CD4-positive, alpha-beta memory T cell (primary cell): ENCODE measurements around the gene SH3TC2. TPM values are rescaled to one million over a fixed set of nuclear protein-coding genes. Genes with fewer than 3 reads are reported as not detected.

Experiments used
- CTCF ChIA-PET: fragments of 350-600 bp; sonication (Branson Sonifier 250); formaldehyde crosslinking; loops from one replicate; lab custom pipeline; 2021; ENCODE audit warnings: inconsistent platforms; ENCODE audit not compliant: partially characterized antibody; lab: Charles Lee
- POLR2A ChIA-PET: fragments of 350-600 bp; sonication (Branson Sonifier 250); formaldehyde crosslinking; loops from one replicate; lab custom pipeline; 2021; ENCODE audit not compliant: partially characterized antibody; lab: Charles Lee
- DNase-seq, 5 donors: peaks; one replicate each; pipeline versions ENCODE4 v3.0.0 to v3.0.0-alpha.2; 2020 to 2022; ENCODE audit warnings: mixed read lengths in 1 of 5
- H3K27ac ChIP-seq: one replicate; pipeline ENCODE4 v1.7.0; 2013; ENCODE audit warnings: low read depth, low read length
- H3K27me3 ChIP-seq: 2 replicates; pipeline ENCODE4 v1.7.0; 2013; ENCODE audit warnings: mild to moderate bottlenecking, low read length, moderate library complexity; ENCODE audit not compliant: insufficient read depth
- H3K36me3 ChIP-seq: 2 replicates; pipeline ENCODE4 v1.7.0; 2013; ENCODE audit warnings: mild to moderate bottlenecking, low read length, moderate library complexity; ENCODE audit not compliant: insufficient read depth
- H3K4me1 ChIP-seq: 2 replicates; pipeline ENCODE4 v1.7.0; 2013; ENCODE audit warnings: mild to moderate bottlenecking, low read length, moderate library complexity; ENCODE audit not compliant: insufficient read depth
- H3K4me3 ChIP-seq, 2 donors: one replicate each; pipeline ENCODE4 v1.7.0; 2013; ENCODE audit warnings: low read length in 2 of 2, mild to moderate bottlenecking in 1 of 2
- H3K9me3 ChIP-seq, 2 donors: one replicate each; pipeline ENCODE4 v1.7.0; 2013; ENCODE audit warnings: low read length in 2 of 2, control low read depth in 1 of 2; ENCODE audit not compliant: control insufficient read depth in 1 of 2
- H3K27ac Mint-ChIP-seq, 7 donors: one replicate each; pipeline ENCODE4 v1.8.0; 2020 to 2021; ENCODE audit warnings: mixed read lengths in 7 of 7, mild to moderate bottlenecking in 6 of 7, inconsistent platforms in 3 of 7, moderate library complexity in 3 of 7
- H3K27me3 Mint-ChIP-seq, 2 donors: one replicate each; pipeline ENCODE4 v1.8.0; 2020 to 2021; ENCODE audit warnings: mixed read lengths in 2 of 2
- H3K36me3 Mint-ChIP-seq, 2 donors: one replicate each; pipeline ENCODE4 v1.8.0; 2020 to 2021; ENCODE audit warnings: mixed read lengths in 2 of 2, inconsistent platforms in 1 of 2, mild to moderate bottlenecking in 1 of 2
- H3K4me1 Mint-ChIP-seq, 4 donors: one replicate each; pipeline ENCODE4 v1.8.0; 2020 to 2021; ENCODE audit warnings: mixed read lengths in 4 of 4, mild to moderate bottlenecking in 1 of 4
- H3K4me3 Mint-ChIP-seq, 8 donors: one replicate each; pipeline ENCODE4 v1.8.0; 2020 to 2021; ENCODE audit warnings: mixed read lengths in 8 of 8, mild to moderate bottlenecking in 7 of 8, moderate library complexity in 6 of 8, inconsistent platforms in 3 of 8
- H3K9me3 Mint-ChIP-seq, 8 donors: one replicate each; pipeline ENCODE4 v1.8.0; 2020 to 2021; ENCODE audit warnings: mixed read lengths in 8 of 8, mild to moderate bottlenecking in 5 of 8, inconsistent platforms in 3 of 8, moderate library complexity in 1 of 8
- intact Hi-C: fragments of 100-400 bp; cut with micrococcal nuclease; formaldehyde crosslinking; loops from one replicate; pipeline ENCODE4 v1.15.1; 2023
- polyA plus RNA-seq, 2 donors: library from polyadenylated mRNA; unstranded; fragments of 300-500 nt; fragmentation: Illumina TruSeq; gene quantifications; one replicate each; pipeline ENCODE4 v1.2.3, GENCODE V29; 2021
- total RNA-seq, 2 experiments: library from RNA; stranded (reverse); gene quantifications; one replicate each; pipeline ENCODE4 v1.2.3, GENCODE V29; 2021

SH3TC2 gene
- total and polyA plus RNA-seq, 4 experiments from 2014 or later: not detected

DNA sequence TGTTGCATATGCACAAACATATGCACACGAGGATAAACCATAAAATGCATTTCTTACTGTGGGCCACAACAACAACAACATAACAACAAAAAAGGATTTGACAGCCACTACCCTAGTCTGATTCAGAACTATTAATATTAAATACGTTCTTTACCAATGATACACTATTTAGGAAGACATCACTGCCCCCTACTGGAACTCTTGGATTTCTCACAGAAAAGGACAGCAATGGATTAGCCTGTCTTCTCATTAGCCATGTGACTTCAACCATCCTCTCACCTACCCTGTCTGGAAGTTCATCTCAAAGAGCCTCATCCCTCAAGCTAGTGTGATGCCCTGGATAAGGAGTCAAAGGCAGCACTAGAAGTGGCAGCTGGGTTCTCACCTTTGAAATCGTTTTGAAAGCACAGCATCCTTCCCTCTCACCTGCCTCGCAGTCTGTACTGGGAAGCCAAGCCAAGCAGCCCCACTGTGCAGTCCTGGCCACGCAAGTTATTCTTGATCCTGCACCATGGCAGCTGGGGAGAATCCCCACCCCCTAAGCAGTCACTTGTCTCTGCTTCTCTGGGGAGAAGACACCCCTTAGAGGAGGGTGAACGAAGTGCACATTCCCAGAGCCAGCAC is 64.6 kb downstream of the SH3TC2 start:
- peak; percentile 44 to 55 (median 49) for DNase-seq
- no peaks in the 10 kb centered on the region for H3K27me3 ChIP-seq
- no peaks in the 10 kb centered on the region for H3K9me3 ChIP-seq
- H3K27ac ChIP-seq: no peak overlapping the region
- H3K27ac Mint-ChIP-seq: no peak overlapping the region
- H3K9me3 Mint-ChIP-seq: no peaks in the 10 kb centered on the region
- peaks cover 0 to 2% (median 0%) of the 10 kb centered on the region in 4 donors for H3K4me1 Mint-ChIP-seq
- H3K27me3 Mint-ChIP-seq: peaks cover 6% of the 10 kb centered on the region in 2 donors
- intact Hi-C loops: loop anchor here (1.0 kb wide), 2 partner anchors 177 to 265 kb away; no protein-coding TSS in a partner anchor
- no peaks in the 10 kb centered on the region for H3K4me1 ChIP-seq
- no peak overlapping the region for H3K4me3 ChIP-seq
- no peaks in the 10 kb centered on the region for H3K36me3 ChIP-seq
- ChIA-PET CTCF (interaction anchor here (0.9 to 9.4 kb wide), 7 partner anchors 8 to 266 kb away, joined by 3 to 122 read pairs (median 4); no protein-coding TSS in a partner anchor), POLR2A (no interaction called here)
- H3K36me3 Mint-ChIP-seq: no peaks in the 10 kb centered on the region
- no peak overlapping the region for H3K4me3 Mint-ChIP-seq

DNA sequence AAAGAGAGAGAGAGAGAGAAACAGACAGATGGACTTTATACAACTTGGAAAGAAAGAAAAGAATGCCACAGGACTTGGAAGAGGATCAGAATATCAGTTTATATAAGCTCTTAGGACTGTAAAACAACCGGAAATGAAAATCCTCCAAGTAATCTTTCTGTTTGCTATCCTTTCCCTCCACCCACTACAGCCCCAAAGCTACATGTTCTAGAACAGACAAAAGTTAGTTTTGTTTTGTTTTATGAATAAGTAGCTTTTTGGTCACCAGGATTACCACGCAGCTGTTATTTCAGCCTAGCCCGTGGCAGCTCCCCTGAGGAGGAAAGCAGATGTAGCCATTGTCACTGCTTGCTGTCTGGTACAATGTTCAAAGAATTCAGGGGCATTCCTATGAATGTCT is 66.6 kb downstream of the SH3TC2 start:
- Histone ChIP-seq H3K4me1 (no peaks in the 10 kb centered on the region), H3K4me3 (no peak overlapping the region), H3K36me3 (no peaks in the 10 kb centered on the region), H3K27ac (no peak overlapping the region), H3K27me3 (no peaks in the 10 kb centered on the region), H3K9me3 (no peaks in the 10 kb centered on the region)
- Mint-ChIP-seq H3K4me1 (peaks cover 0 to 2% (median 0%) of the 10 kb centered on the region in 4 donors), H3K27ac (no peak overlapping the region), H3K36me3 (no peaks in the 10 kb centered on the region), H3K27me3 (peaks cover 2 to 6% of the 10 kb centered on the region in 2 donors), H3K4me3 (no peak overlapping the region), H3K9me3 (no peaks in the 10 kb centered on the region)
- ChIA-PET POLR2A (no interaction called here), CTCF (interaction anchor here (1.1 to 9.4 kb wide), 5 partner anchors 11 to 264 kb away, joined by 3 to 122 read pairs (median 3); partner anchors contain the start of gene ADRB2)
- DNase-seq: no peak
- intact Hi-C loops: no loop called here

DNA sequence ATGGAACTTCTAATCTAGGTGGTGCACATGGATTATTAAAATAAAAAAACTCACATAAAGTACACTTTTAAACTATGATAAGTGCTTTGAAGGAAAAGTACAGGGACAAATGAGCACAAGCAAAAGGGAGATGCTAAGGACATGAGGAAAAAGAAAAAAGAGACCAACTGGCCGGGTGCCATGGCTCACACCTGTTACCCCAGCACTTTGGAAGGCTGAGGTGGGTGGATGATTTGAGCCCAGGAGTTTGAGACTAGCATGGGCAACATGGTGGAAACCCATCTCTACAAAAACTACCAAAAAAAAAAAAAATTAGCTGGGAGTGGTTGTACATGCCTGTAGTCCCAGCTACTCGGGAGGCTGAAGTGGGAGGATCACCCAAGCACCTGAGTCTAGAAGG is 67.1 kb downstream of the SH3TC2 start:
- Mint-ChIP-seq H3K4me1 (peaks cover 0 to 2% (median 0%) of the 10 kb centered on the region in 4 donors), H3K27me3 (peaks cover 2 to 6% of the 10 kb centered on the region in 2 donors), H3K4me3 (no peak overlapping the region), H3K9me3 (no peaks in the 10 kb centered on the region), H3K36me3 (no peaks in the 10 kb centered on the region), H3K27ac (no peak overlapping the region)
- Histone ChIP-seq H3K4me1 (no peaks in the 10 kb centered on the region), H3K36me3 (no peaks in the 10 kb centered on the region), H3K4me3 (no peak overlapping the region), H3K27ac (no peak overlapping the region), H3K9me3 (no peaks in the 10 kb centered on the region), H3K27me3 (no peaks in the 10 kb centered on the region)
- POLR2A ChIA-PET: no interaction called here
- CTCF ChIA-PET: interaction anchor here (1.1 to 9.4 kb wide), 4 partner anchors 12 to 263 kb away, joined by 3 to 122 read pairs (median 24); no protein-coding TSS in a partner anchor
- intact Hi-C loops: no loop called here
- no peak for DNase-seq

- POLR2A ChIA-PET: no interaction called here
- DNase-seq: no peak
- peaks cover 3 to 10% of the 10 kb centered on the region in 2 donors for H3K27me3 Mint-ChIP-seq
- no peaks in the 10 kb centered on the region for H3K9me3 Mint-ChIP-seq
- Histone ChIP-seq H3K36me3 (no peaks in the 10 kb centered on the region), H3K4me1 (no peaks in the 10 kb centered on the region), H3K9me3 (no peaks in the 10 kb centered on the region), H3K4me3 (no peak overlapping the region), H3K27ac (no peak overlapping the region), H3K27me3 (no peaks in the 10 kb centered on the region)
- no peak overlapping the region for H3K27ac Mint-ChIP-seq
- CTCF ChIA-PET: interaction anchor here (1.0 to 4.3 kb wide), 5 partner anchors 42 to 263 kb away, joined by 4 to 44 read pairs (median 5); no protein-coding TSS in a partner anchor
- intact Hi-C loops: no loop called here
- no peak overlapping the region for H3K4me3 Mint-ChIP-seq
- H3K36me3 Mint-ChIP-seq: no peaks in the 10 kb centered on the region
- H3K4me1 Mint-ChIP-seq: peaks cover 0 to 2% (median 0%) of the 10 kb centered on the region in 4 donors
Observed at GRCh38 chr5:148993283-148993936, 69.5 kb downstream of the SH3TC2 start.

DNA sequence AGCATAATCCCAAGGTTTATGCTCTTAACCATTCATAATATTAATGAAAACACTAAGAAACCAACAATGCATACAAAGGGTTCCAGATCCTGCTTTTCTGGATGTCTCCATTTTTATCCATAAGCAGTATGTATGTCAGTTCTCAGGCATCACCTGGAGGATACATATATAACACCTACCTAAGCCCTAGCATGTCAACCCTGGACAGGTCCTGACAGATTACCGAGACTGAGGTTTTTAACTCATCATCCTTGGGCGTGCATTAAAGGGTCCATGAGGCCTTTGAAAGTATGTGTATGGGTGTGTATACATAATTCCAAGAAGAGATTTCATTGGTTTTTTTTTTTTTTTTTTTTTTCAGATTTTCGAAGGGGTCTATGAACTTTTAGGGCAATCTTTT is 70.6 kb downstream of the SH3TC2 start:
- no peaks in the 10 kb centered on the region for H3K27me3 ChIP-seq
- no peaks in the 10 kb centered on the region for H3K9me3 Mint-ChIP-seq
- CTCF ChIA-PET: interaction anchor here (1.2 to 1.6 kb wide), 3 partner anchors 251 to 261 kb away, joined by 4 to 7 read pairs (median 4); no protein-coding TSS in a partner anchor

GRCh38 chr5:148991566-148991965 is 71.3 kb downstream of the SH3TC2 start:
- H3K27me3 Mint-ChIP-seq: peaks cover 3 to 9% of the 10 kb centered on the region in 2 donors
- POLR2A ChIA-PET: no interaction called here
- H3K4me1 ChIP-seq: no peaks in the 10 kb centered on the region
- no peaks in the 10 kb centered on the region for H3K9me3 Mint-ChIP-seq
- H3K27ac ChIP-seq: no peak overlapping the region
- H3K9me3 ChIP-seq: no peaks in the 10 kb centered on the region
- DNase-seq: no peak
- no peaks in the 10 kb centered on the region for H3K27me3 ChIP-seq
- CTCF ChIA-PET: interaction anchor here (1.5 to 1.9 kb wide), 5 partner anchors 40 to 260 kb away, joined by 4 to 7 read pairs (median 5); no protein-coding TSS in a partner anchor
- intact Hi-C loops: no loop called here
- no peaks in the 10 kb centered on the region for H3K4me1 Mint-ChIP-seq
- no peaks in the 10 kb centered on the region for H3K36me3 ChIP-seq
- no peaks in the 10 kb centered on the region for H3K36me3 Mint-ChIP-seq
- H3K4me3 ChIP-seq: no peak overlapping the region
- H3K4me3 Mint-ChIP-seq: no peak overlapping the region
- no peak overlapping the region for H3K27ac Mint-ChIP-seq

More for the DNA sequence above, 70.6 kb downstream of the SH3TC2 start:
- intact Hi-C loops: no loop called here
- no peak overlapping the region for H3K27ac ChIP-seq
- H3K36me3 ChIP-seq: no peaks in the 10 kb centered on the region
- Mint-ChIP-seq H3K36me3 (no peaks in the 10 kb centered on the region), H3K27me3 (peaks cover 3 to 10% of the 10 kb centered on the region in 2 donors), H3K27ac (no peak overlapping the region), H3K4me1 (no peaks in the 10 kb centered on the region), H3K4me3 (no peak overlapping the region)
- H3K4me1 ChIP-seq: no peaks in the 10 kb centered on the region
- POLR2A ChIA-PET: no interaction called here
- no peaks in the 10 kb centered on the region for H3K9me3 ChIP-seq
- no peak overlapping the region for H3K4me3 ChIP-seq
- no peak for DNase-seq

GRCh38 chr5:148990817-148991216 is 72.0 kb downstream of the SH3TC2 start:
- intact Hi-C loops: no loop called here
- Mint-ChIP-seq H3K9me3 (no peaks in the 10 kb centered on the region), H3K4me3 (no peak overlapping the region), H3K4me1 (no peaks in the 10 kb centered on the region), H3K36me3 (no peaks in the 10 kb centered on the region), H3K27ac (no peak overlapping the region), H3K27me3 (peaks cover 3 to 8% of the 10 kb centered on the region in 2 donors)
- ChIA-PET POLR2A (no interaction called here), CTCF (interaction anchor here (0.9 to 1.9 kb wide), 8 partner anchors 8 to 260 kb away, joined by 3 to 7 read pairs (median 4); no protein-coding TSS in a partner anchor)
- Histone ChIP-seq H3K4me3 (no peak overlapping the region), H3K9me3 (no peaks in the 10 kb centered on the region), H3K27ac (no peak overlapping the region), H3K36me3 (no peaks in the 10 kb centered on the region), H3K4me1 (no peaks in the 10 kb centered on the region), H3K27me3 (no peaks in the 10 kb centered on the region)
- no peak for DNase-seq
